GM12878 (cell line): ENCODE data around the gene DZANK1. TPM values are rescaled to one million over a fixed set of nuclear protein-coding genes. Genes with fewer than 3 reads are reported as not detected.
A peak's percentile ranks its signal among the peaks of the same experiment; 100 is the strongest.

Experiments
- BHLHE40 ChIP-seq, 2 experiments: fragments of 450-650 bp in 1 of 2; IDR thresholded peaks; 2 replicates each; pipeline ENCODE4 v1.6.1; 2011 to 2017; ENCODE audit warnings: low read depth in 2 of 2, borderline replicate concordance in 1 of 2, improper control_type of control experiment in 1 of 2, low read length in 1 of 2, mild to moderate bottlenecking in 1 of 2
- CBX3 ChIP-seq: fragments of 200-600 bp; sonication (generic); IDR thresholded peaks from 2 replicates; pipeline ENCODE4 v1.6.1; 2016; ENCODE audit warnings: low read depth, borderline replicate concordance
- CEBPZ ChIP-seq: fragments of 150-350 bp; IDR thresholded peaks from 2 replicates; pipeline ENCODE4 v1.6.1; 2016; ENCODE audit warnings: low read depth, low read length
- CTCF ChIP-seq, 3 experiments: IDR thresholded peaks in 2 of 3; conservative IDR thresholded peaks in 1 of 3; 2 replicates each; pipeline ENCODE4 v1.5.1; 2011; ENCODE audit warnings: low read depth in 3 of 3, low read length in 3 of 3, mild to moderate bottlenecking in 3 of 3, control low read depth in 2 of 3, moderate library complexity in 2 of 3, inconsistent platforms in 1 of 3, mixed read lengths in 1 of 3; ENCODE audit not compliant: control insufficient read depth in 2 of 3, insufficient read depth in 1 of 3; ENCODE audit errors: extremely low read depth in 1 of 3
- GABPA ChIP-seq: IDR thresholded peaks from 2 replicates; pipeline ENCODE4 v1.6.1; 2014; ENCODE audit warnings: antibody characterized with exemption, low read depth, mild to moderate bottlenecking, inconsistent platforms
- HCFC1 ChIP-seq: fragments of 150-350 bp; IDR thresholded peaks from 2 replicates; pipeline ENCODE4 v1.6.1; 2014; ENCODE audit warnings: low read length
- JUNB ChIP-seq: IDR thresholded peaks from 2 replicates; pipeline ENCODE4 v1.6.1; 2016; ENCODE audit warnings: antibody characterized with exemption, mild to moderate bottlenecking
- MLLT1 ChIP-seq: fragments of 450-650 bp; IDR thresholded peaks from 2 replicates; pipeline ENCODE4 v1.6.1; 2016; ENCODE audit warnings: mild to moderate bottlenecking
- MYC ChIP-seq: IDR thresholded peaks from 2 replicates; pipeline ENCODE4 v1.6.1; 2011; ENCODE audit warnings: mild to moderate bottlenecking, low read length, moderate library complexity, inconsistent platforms; ENCODE audit not compliant: insufficient read depth, insufficient replicate concordance, insufficient read length, severe bottlenecking
- NKRF ChIP-seq: fragments of 450-650 bp; conservative IDR thresholded peaks from 2 replicates; pipeline ENCODE4 v1.6.1; 2017; ENCODE audit warnings: mild to moderate bottlenecking, moderate library complexity
- RAD51 ChIP-seq: fragments of 450-650 bp; IDR thresholded peaks from 2 replicates; pipeline ENCODE4 v1.6.1; 2016; ENCODE audit warnings: moderate library complexity, mild to moderate bottlenecking, inconsistent platforms
- RELB ChIP-seq: fragments of 450-650 bp; IDR thresholded peaks from 2 replicates; pipeline ENCODE4 v1.6.1; 2017; ENCODE audit warnings: low read depth, mild to moderate bottlenecking, moderate library complexity
- SMAD1 ChIP-seq: fragments of 450-650 bp; IDR thresholded peaks from 2 replicates; pipeline ENCODE4 v1.6.1; 2018; ENCODE audit warnings: mild to moderate bottlenecking, low read depth; ENCODE audit not compliant: partially characterized antibody
- SMAD5 ChIP-seq: IDR thresholded peaks from 2 replicates; pipeline ENCODE4 v1.6.1; 2016; ENCODE audit warnings: antibody characterized with exemption, low read depth
- SMC3 ChIP-seq: IDR thresholded peaks from 2 replicates; pipeline ENCODE4 v1.6.1; 2011; ENCODE audit warnings: low read length, improper control_type of control experiment, borderline replicate concordance
- polyA plus RNA-seq, 11 experiments: library from polyadenylated mRNA; depleted of rRNA in 4 of 11; unstranded in 6 of 11; stranded (reverse) in 5 of 11; fragments of >200 nt; fragmentation: Nextera tagmentation in 4 of 11; fragmentation: Illumina TruSeq in 1 of 11; extraction: Ambion mirVana in 4 of 11; extraction: Trizol in 1 of 11; gene quantifications; 1 replicate in 1 of 11; 2 replicates in 10 of 11; pipeline versions ENCODE4 v1.2.1 to v1.2.3, GENCODE V29; 2011 to 2016; ENCODE audit warnings: inconsistent platforms in 2 of 11, missing spikeins in 2 of 11, low read depth in 1 of 11
- total RNA-seq, 4 experiments: library from RNA; depleted of rRNA in 3 of 4; stranded (reverse); fragments of >200 nt in 3 of 4; fragmentation: Illumina TruSeq in 1 of 4; extraction: Trizol in 1 of 4; gene quantifications; 2 replicates each; pipeline versions ENCODE4 v1.2.1 to v1.2.3, GENCODE V29; 2013 to 2021

The DZANK1 gene
- total and polyA plus RNA-seq, 10 of the 15 experiments (the other 5 are each of a cell fraction or from before 2014, with no cell fraction given): 3.6 to 12.6 (median 6.5) TPM

GRCh38 chr20:18466894-18467730 lies at the start of gene DZANK1, which contains the start of gene POLR3F (continued):
- TF ChIP-seq CTCF (IDR thresholded peaks at IDR 0.05 in 2 of 3, conservative IDR thresholded peaks at IDR 0.05 in 1 of 3; ENCODE audit: control insufficient read depth in 2 of 3, extremely low read depth in 1 of 3, insufficient read depth in 1 of 3, low read depth in 3 of 3, low read length in 3 of 3): no peak
- TF ChIP-seq RELB: peak; percentile 99
- no peak for TF ChIP-seq RAD51
- no peak for TF ChIP-seq SMAD1
- TF ChIP-seq CBX3: no peak
- TF ChIP-seq MLLT1: no peak
- TF ChIP-seq MYC: peak; percentile 98
- TF ChIP-seq BHLHE40 (IDR thresholded peaks at IDR 0.05; ENCODE audit: borderline replicate concordance in 1 of 2, low read depth in 2 of 2, low read length in 1 of 2): 0 out of 4 replicates have a peak, but pooled peaks have one; percentile 4 to 5
- peak; percentile 64; the same call in 1 of the 2 replicates for TF ChIP-seq SMAD5
- TF ChIP-seq NKRF: peak; percentile 93
- TF ChIP-seq GABPA: no peak; the same call in 1 of the 2 replicates
- TF ChIP-seq CEBPZ: peak; percentile 54
- TF ChIP-seq HCFC1: peak; percentile 89
- no peak for TF ChIP-seq SMC3
- TF ChIP-seq JUNB: no peak
